ENCODE data around the gene SLC35B1.
"Not testable (repeated sequence)": the region's sequence is repeated elsewhere in the genome, so short reads cannot be mapped to it uniquely, and the experiment has no call there.

DNA sequence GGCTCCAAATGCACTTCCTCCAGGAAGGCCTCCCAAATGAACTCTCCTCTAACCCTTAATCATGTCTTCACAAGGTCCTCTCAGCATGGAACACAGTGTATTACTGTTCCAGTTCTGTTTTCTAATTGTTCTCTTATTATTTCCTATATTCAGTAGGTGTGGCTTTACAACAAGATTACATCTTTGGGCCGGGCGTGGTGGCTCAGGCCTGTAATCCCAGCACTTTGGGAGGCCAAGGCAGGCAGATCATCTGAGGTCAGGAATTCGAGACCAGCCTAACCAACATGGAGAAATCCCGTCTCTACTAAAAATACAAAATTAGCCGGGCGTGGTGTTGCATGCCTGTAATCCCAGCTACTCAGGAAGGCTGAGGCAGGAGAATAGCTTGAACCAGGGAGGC is 34.1 kb downstream of the SLC35B1 start:
- TF ChIP-seq CTCF (conservative IDR thresholded peaks at IDR 0.05; ENCODE audit: low read depth, low read length); EZH2 (IDR thresholded peaks at IDR 0.05; ENCODE audit: borderline replicate concordance, low read depth, low read length, poor library complexity, severe bottlenecking): not testable (repeated sequence)
